A549 (cell line): ENCODE results near the gene ZNF316. TPM values are rescaled to one million over a fixed set of nuclear protein-coding genes. Genes with fewer than 3 reads are reported as not detected.

Source experiments
- ATAC-seq, 2 experiments: fragments of 200-7000 bp in 1 of 2; fragments of >200 bp in 1 of 2; cut with Nextera tagmentation in 1 of 2; cut with Tn5 transposase in 1 of 2; 3 replicates each; pipeline versions ENCODE4 v1.8.0 to v1.9.1; 2018 to 2020; ENCODE audit warnings: mild to moderate bottlenecking in 1 of 2, moderate library complexity in 1 of 2
- CTCF ChIA-PET: fragments of 300-600 bp; sonication (Branson Sonifier 250); formaldehyde crosslinking; extraction: SDS; loops from one replicate; lab custom pipeline; 2021; ENCODE audit warnings: antibody characterized with exemption, inconsistent platforms; lab: Yijun Ruan, JAX
- POLR2A ChIA-PET: fragments of 350-600 bp; formaldehyde crosslinking; extraction: SDS; loops from one replicate; lab custom pipeline; 2021; ENCODE audit warnings: antibody characterized with exemption, inconsistent platforms; lab: Yijun Ruan, JAX
- DNase-seq, 2 experiments: peaks; one replicate each; pipeline versions ENCODE4 v3.0.0 to v3.0.0-alpha.2; 2011 to 2016; ENCODE audit warnings: low read depth in 1 of 2, low spot score in 1 of 2
- FAIRE-seq: peaks from 2 replicates; lab custom pipeline; 2011; peaks lifted over from hg19 to GRCh38; lab: Jason Lieb, UNC
- H3K27ac ChIP-seq, 2 experiments: fragments of >200 bp; sonication (Bioruptor Twin); formaldehyde crosslinking; 3 replicates each; pipeline ENCODE4 v1.5.1; 2016 to 2017
- H3K4me1 ChIP-seq: fragments of >200 bp; sonication (Bioruptor Twin); formaldehyde crosslinking; 3 replicates; pipeline ENCODE4 v1.6.1; 2016
- H3K4me2 ChIP-seq: fragments of >200 bp; sonication (Bioruptor Twin); formaldehyde crosslinking; 3 replicates; pipeline ENCODE4 v1.6.1; 2016
- H3K4me3 ChIP-seq: fragments of >200 bp; sonication (Bioruptor Twin); formaldehyde crosslinking; 3 replicates; pipeline ENCODE4 v1.5.1; 2016
- H3K9me3 ChIP-seq: fragments of >200 bp; sonication (Bioruptor Twin); formaldehyde crosslinking; 3 replicates; pipeline ENCODE4 v1.6.1; 2016
- BCL3 ChIP-seq: fragments of >200 bp; sonication (Bioruptor Twin); formaldehyde crosslinking; IDR thresholded peaks from 3 replicates; pipeline ENCODE4 v1.6.1; 2016
- CBX8 ChIP-seq: fragments of 200-600 bp; sonication (generic); IDR thresholded peaks from 2 replicates; pipeline ENCODE4 v1.6.1; 2016
- CHD2 ChIP-seq: fragments of 150-350 bp; IDR thresholded peaks from 2 replicates; pipeline ENCODE4 v1.6.1; 2014; ENCODE audit warnings: low read length; ENCODE audit not compliant: partially characterized antibody
- E2F6 ChIP-seq: IDR thresholded peaks from 2 replicates; pipeline ENCODE4 v1.6.1; 2012; ENCODE audit warnings: low read depth, borderline replicate concordance
- EHMT2 ChIP-seq: fragments of 200-600 bp; sonication (generic); IDR thresholded peaks from 2 replicates; pipeline ENCODE4 v1.6.1; 2016; ENCODE audit warnings: antibody characterized with exemption, low read depth, mild to moderate bottlenecking, moderate library complexity
- ESRRA ChIP-seq: fragments of 150-350 bp; IDR thresholded peaks from 2 replicates; pipeline ENCODE4 v1.6.1; 2014; ENCODE audit warnings: mild to moderate bottlenecking, low read length, borderline replicate concordance
- FOSL2 ChIP-seq, 2 experiments: fragments of 450-650 bp in 1 of 2; fragments of >200 bp in 1 of 2; sonication (Bioruptor Twin) in 1 of 2; formaldehyde crosslinking; IDR thresholded peaks; 2 replicates each; pipeline versions ENCODE4 v1.5.0 to v1.6.1; 2016 to 2020; ENCODE audit warnings: mild to moderate bottlenecking in 1 of 2, moderate library complexity in 1 of 2
- FOXS1 ChIP-seq: fragments of 250-450 bp; sonication (Bioruptor Pico); IDR thresholded peaks from 2 replicates; pipeline ENCODE4 v1.5.0; 2020; ENCODE audit warnings: mild to moderate bottlenecking, moderate library complexity
- GATA3 ChIP-seq: IDR thresholded peaks from 2 replicates; pipeline ENCODE4 v1.6.1; 2012; ENCODE audit warnings: borderline replicate concordance
- HDAC2 ChIP-seq: fragments of 200-600 bp; sonication (generic); IDR thresholded peaks from 2 replicates; pipeline ENCODE4 v1.6.1; 2016
- HES2 ChIP-seq: fragments of >200 bp; sonication (Bioruptor Twin); formaldehyde crosslinking; IDR thresholded peaks from 2 replicates; pipeline ENCODE4 v1.6.1; 2016
- HEYL ChIP-seq: fragments of 250-450 bp; sonication (Bioruptor Pico); IDR thresholded peaks from 2 replicates; pipeline ENCODE4 v1.8.0; 2021; ENCODE audit warnings: mild to moderate bottlenecking, moderate library complexity
- HOXA7 ChIP-seq: fragments of 250-450 bp; sonication (Bioruptor Pico); IDR thresholded peaks from 2 replicates; pipeline ENCODE4 v1.5.0; 2020; ENCODE audit warnings: mild to moderate bottlenecking, moderate library complexity
- JUN ChIP-seq, 2 experiments: fragments of >200 bp; sonication (Bioruptor Twin); formaldehyde crosslinking; IDR thresholded peaks; 2 replicates in 1 of 2; 3 replicates in 1 of 2; pipeline ENCODE4 v1.6.1; 2016 to 2017
- JUNB ChIP-seq: fragments of >200 bp; sonication (Bioruptor Twin); formaldehyde crosslinking; IDR thresholded peaks from 2 replicates; pipeline ENCODE4 v1.6.1; 2016
- KDM1A ChIP-seq: fragments of 200-600 bp; sonication (generic); IDR thresholded peaks from 2 replicates; pipeline ENCODE4 v1.6.1; 2016; ENCODE audit warnings: low read depth, mild to moderate bottlenecking
- MAFK ChIP-seq: fragments of 450-650 bp; IDR thresholded peaks from 2 replicates; pipeline ENCODE4 v1.6.1; 2014; ENCODE audit not compliant: partially characterized antibody
- MAX ChIP-seq: IDR thresholded peaks from 2 replicates; pipeline ENCODE4 v1.6.1; 2012
- MAZ ChIP-seq: fragments of 150-350 bp; IDR thresholded peaks from 2 replicates; pipeline ENCODE4 v1.6.1; 2014; ENCODE audit warnings: antibody characterized with exemption, low read depth, low read length, borderline replicate concordance
- PBX3 ChIP-seq: IDR thresholded peaks from 2 replicates; pipeline ENCODE4 v1.6.1; 2012
- POLR2AphosphoS2 ChIP-seq: conservative IDR thresholded peaks from 2 replicates; pipeline ENCODE4 v1.6.1; 2012; ENCODE audit warnings: low read length, improper control_type of control experiment, inconsistent platforms
- RAD21 ChIP-seq, 2 experiments: fragments of >200 bp in 1 of 2; sonication (Bioruptor Twin) in 1 of 2; formaldehyde crosslinking in 1 of 2; IDR thresholded peaks in 1 of 2; conservative IDR thresholded peaks in 1 of 2; 2 replicates in 1 of 2; 3 replicates in 1 of 2; pipeline ENCODE4 v1.6.1; 2012 to 2018; ENCODE audit warnings: inconsistent platforms in 1 of 2
- RCOR1 ChIP-seq: fragments of 150-350 bp; IDR thresholded peaks from 2 replicates; pipeline ENCODE4 v1.6.1; 2014; ENCODE audit warnings: antibody characterized with exemption, low read length, low read depth
- RFX5 ChIP-seq: fragments of 450-650 bp; IDR thresholded peaks from 2 replicates; pipeline ENCODE4 v1.7.1; 2014; ENCODE audit warnings: antibody characterized with exemption, mild to moderate bottlenecking, moderate library complexity
- TP53 ChIP-seq: fragments of 250-450 bp; sonication (Bioruptor Pico); IDR thresholded peaks from 2 replicates; pipeline ENCODE4 v1.5.0; 2021; ENCODE audit warnings: mild to moderate bottlenecking, moderate library complexity
- ZSCAN20 ChIP-seq: fragments of 250-450 bp; sonication (Bioruptor Pico); IDR thresholded peaks from 2 replicates; pipeline ENCODE4 v1.8.0; 2022; ENCODE audit warnings: mild to moderate bottlenecking, moderate library complexity
- WGBS: methylation state at CpG from one replicate; pipeline ENCODE4 v1.1.6; 2017; ENCODE audit errors: missing lambda C conversion rate; 5-methylcytosine and 5-hydroxymethylcytosine counted together
- polyA plus RNA-seq, 4 experiments: library from polyadenylated mRNA; depleted of rRNA in 3 of 4; stranded (reverse); fragments of >200 nt; fragmentation: RNase III in 1 of 4; extraction: RNeasy Plus Mini Kit Qiagen cat#74134 plus additional on column Dnase treatment in 1 of 4; gene quantifications; 2 replicates in 3 of 4; 3 replicates in 1 of 4; pipeline ENCODE4 v1.2.3, GENCODE V29; 2011 to 2017
- TF ChIP-seq, protein P1 (sequence below): fragments of 250-450 bp; sonication (Bioruptor Pico); IDR thresholded peaks from 2 replicates; pipeline ENCODE4 v1.5.0; 2020; ENCODE audit warnings: low read depth, mild to moderate bottlenecking, moderate library complexity
- TF ChIP-seq, protein P2 (sequence below): fragments of 150-350 bp; IDR thresholded peaks from 2 replicates; pipeline ENCODE4 v1.6.1; 2014; ENCODE audit warnings: low read depth, mild to moderate bottlenecking, low read length

Gene ZNF316
- polyA plus RNA-seq, 2 of the 4 experiments (the other 2 are of a cell fraction) = 7.5 to 21.2 TPM

- Histone ChIP-seq H3K27ac (no peak overlapping the region), H3K4me3 (no peak overlapping the region), H3K4me2 (no peak overlapping the region), H3K9me3 (no peaks in the 10 kb centered on the region), H3K4me1 (no peaks in the 10 kb centered on the region)
- WGBS = 38% methylated on average over 2 of the region's 2 CpGs
- DNase-seq = no peak
- peak in 1 of 2 experiments; percentile 25; a peak in 2 of 6 replicates for ATAC-seq
- POLR2A ChIA-PET = no interaction called here
- no peak for TF ChIP-seq BCL3
- no peak for TF ChIP-seq POLR2AphosphoS2
- TF ChIP-seq MAX = no peak
- TF ChIP-seq RFX5 = no peak
- no peak for TF ChIP-seq ZSCAN20 (CRISPR knock-in tag)
- TF ChIP-seq FOSL2 (IDR thresholded peaks at IDR 0.05) = no peak
- no peak for TF ChIP-seq FOSL2 (CRISPR knock-in tag; IDR thresholded peaks at IDR 0.05)
- TF ChIP-seq JUN (IDR thresholded peaks at IDR 0.05) = no peak
- TF ChIP-seq E2F6 = no peak
- TF ChIP-seq HES2 = no peak
- no peak for TF ChIP-seq RAD21 (conservative IDR thresholded peaks at IDR 0.05 in 1 of 2, IDR thresholded peaks at IDR 0.05 in 1 of 2)
- TF ChIP-seq TP53 (CRISPR knock-in tag) = no peak
- TF ChIP-seq, protein P1, sequence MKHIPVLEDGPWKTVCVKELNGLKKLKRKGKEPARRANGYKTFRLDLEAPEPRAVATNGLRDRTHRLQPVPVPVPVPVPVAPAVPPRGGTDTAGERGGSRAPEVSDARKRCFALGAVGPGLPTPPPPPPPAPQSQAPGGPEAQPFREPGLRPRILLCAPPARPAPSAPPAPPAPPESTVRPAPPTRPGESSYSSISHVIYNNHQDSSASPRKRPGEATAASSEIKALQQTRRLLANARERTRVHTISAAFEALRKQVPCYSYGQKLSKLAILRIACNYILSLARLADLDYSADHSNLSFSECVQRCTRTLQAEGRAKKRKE (CRISPR knock-in tag) = no peak
- no peak for TF ChIP-seq CBX8
- TF ChIP-seq CHD2 = no peak
- TF ChIP-seq, all 56 proteins: peak for 0
- CTCF ChIA-PET = no interaction called here
- FAIRE-seq = no peak
These were observed 23.4 kb upstream of the ZNF316 start for GRCh38 chr7:6613706-6614105.

DNA sequence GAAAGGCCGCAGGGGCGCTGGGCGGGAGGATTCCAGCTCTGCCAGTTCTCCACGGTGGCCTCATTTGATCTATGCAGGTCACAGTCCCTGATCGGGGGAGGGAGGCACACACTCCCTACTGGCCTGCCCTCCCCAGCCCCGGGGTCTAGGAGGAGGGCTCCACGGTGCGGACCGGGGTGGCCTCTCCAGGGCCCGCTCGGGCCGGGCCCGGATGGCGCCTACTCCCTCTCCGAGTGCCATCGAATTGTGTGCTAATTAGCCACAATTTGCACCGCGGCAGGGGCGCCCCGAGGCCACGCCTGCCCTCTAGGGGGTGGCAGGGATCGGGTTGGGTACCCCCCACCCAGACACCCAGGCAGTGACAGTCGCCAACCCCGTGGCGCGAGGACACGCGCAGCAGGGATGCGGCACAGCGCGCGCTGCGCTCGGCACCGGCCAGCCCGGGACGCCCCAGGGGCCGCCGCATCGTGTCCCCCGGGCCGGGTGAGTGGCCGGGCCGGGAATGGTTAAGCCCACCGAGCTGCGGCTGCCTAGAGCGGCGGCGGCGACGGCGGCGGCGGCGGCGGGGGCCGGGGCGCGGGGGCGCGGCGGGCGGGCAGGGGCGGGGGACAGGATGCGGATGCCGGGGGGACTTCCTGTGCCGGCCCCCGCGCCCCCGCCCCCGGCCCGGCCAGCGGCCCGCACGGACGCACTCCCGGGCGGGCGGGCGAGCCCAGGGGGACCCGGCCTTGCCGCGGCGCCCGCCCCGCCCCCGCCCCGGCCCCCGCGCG is 22.0 kb upstream of the ZNF316 start, which contains the start of gene ZNF853:
Gene ZNF853, plus strand, starts transcription at position 658 of the 770 bp plus-strand sequence. CDS start 565 bp downstream, outside the sequence.
- H3K9me3 ChIP-seq = no peaks in the 10 kb centered on the region
- CTCF ChIA-PET = no interaction called here
- DNase-seq (no peak), ATAC-seq (peak; percentile 39 to 45; a peak in 5 of 6 replicates), FAIRE-seq (no peak)
- WGBS = 66% methylated on average over 5 of the region's 91 CpGs
- POLR2A ChIA-PET = interaction anchor here (1.2 kb wide), 1 partner anchor 38 kb away, joined by 3 read pairs; the partner anchor contains the start of gene ZDHHC4
- no peaks in the 10 kb centered on the region for H3K4me1 ChIP-seq
- H3K27ac ChIP-seq = peak within 1 kb of the TSS; percentile 68 to 90
- peak within 1 kb of the TSS; percentile 94 for H3K4me2 ChIP-seq
- H3K4me3 ChIP-seq = peak within 1 kb of the TSS; percentile 64
- TF ChIP-seq POLR2AphosphoS2 (no peak), JUNB (no peak), EHMT2 (no peak), MAZ (no peak), KDM1A (no peak), ZSCAN20 (CRISPR knock-in tag) (no peak), HEYL (CRISPR knock-in tag) (no peak), RCOR1 (no peak), GATA3 (no peak), MAFK (no peak), HDAC2 (no peak), PBX3 (no peak), ESRRA (no peak), JUN (IDR thresholded peaks at IDR 0.05) (no peak), HOXA7 (no peak), CHD2 (no peak), FOXS1 (CRISPR knock-in tag) (no peak)
- TF ChIP-seq, protein P2, sequence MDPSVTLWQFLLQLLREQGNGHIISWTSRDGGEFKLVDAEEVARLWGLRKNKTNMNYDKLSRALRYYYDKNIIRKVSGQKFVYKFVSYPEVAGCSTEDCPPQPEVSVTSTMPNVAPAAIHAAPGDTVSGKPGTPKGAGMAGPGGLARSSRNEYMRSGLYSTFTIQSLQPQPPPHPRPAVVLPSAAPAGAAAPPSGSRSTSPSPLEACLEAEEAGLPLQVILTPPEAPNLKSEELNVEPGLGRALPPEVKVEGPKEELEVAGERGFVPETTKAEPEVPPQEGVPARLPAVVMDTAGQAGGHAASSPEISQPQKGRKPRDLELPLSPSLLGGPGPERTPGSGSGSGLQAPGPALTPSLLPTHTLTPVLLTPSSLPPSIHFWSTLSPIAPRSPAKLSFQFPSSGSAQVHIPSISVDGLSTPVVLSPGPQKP = no peak
